H1 (cell line): ENCODE measurements around the gene GABRG3. TPM values are rescaled to one million over a fixed set of nuclear protein-coding genes. Genes with fewer than 3 reads are reported as not detected.

Source experiments
- SAP30 ChIP-seq: fragments of 300-600 bp; sonication (generic); IDR thresholded peaks from 2 replicates; pipeline ENCODE4 v1.7.1; 2012; ENCODE audit warnings: low read length, moderate library complexity, mild to moderate bottlenecking, inconsistent platforms; ENCODE audit not compliant: insufficient read depth, insufficient replicate concordance
- TAF7 ChIP-seq: optimal IDR thresholded peaks from 2 replicates; pipeline ENCODE3; 2011; ENCODE audit warnings: low read depth, mild to moderate bottlenecking, inconsistent platforms, low read length, moderate library complexity, borderline replicate concordance
- polyA plus RNA-seq, 7 experiments: library from polyadenylated mRNA; depleted of rRNA in 3 of 7; stranded (reverse) in 5 of 7; unstranded in 2 of 7; fragments of >200 nt in 5 of 7; fragments of 200-250 nt in 2 of 7; gene quantifications; 1 replicate in 5 of 7; 2 replicates in 1 of 7; 4 replicates in 1 of 7; pipeline versions ENCODE4 v1.2.1 to v1.2.3, GENCODE V29; 2011 to 2013; ENCODE audit warnings: missing spikeins in 2 of 7, mixed read lengths in 2 of 7
- total RNA-seq: library from RNA; stranded (reverse); fragmentation: NEBNext Ultra II Directional; extraction: Animal tissue kit (Norgen Biotek cat#: 25700); gene quantifications from 2 replicates; pipeline ENCODE4 v1.2.1, GENCODE V29; 2021

GABRG3 gene
- total and polyA plus RNA-seq, 2 of the 8 experiments (the other 6 are each of a cell fraction or from before 2014, with no cell fraction given) = 0.17 to 0.80 TPM

GRCh38 chr15:27582726-27583410 is 611.9 kb downstream of the GABRG3 start (continued):
- TF ChIP-seq SAP30 (no peak), TAF7 (no peak)
